K562 (cell line): ENCODE measurements around the gene PBRM1. TPM values are rescaled to one million over a fixed set of nuclear protein-coding genes. Genes with fewer than 3 reads are reported as not detected.

Experiments
- MGA ChIP-seq: fragments of 450-650 bp; IDR thresholded peaks from 2 replicates; pipeline ENCODE4 v1.6.1; 2016; ENCODE audit warnings: mild to moderate bottlenecking, moderate library complexity
- NR0B1 ChIP-seq: fragments of 450-650 bp; IDR thresholded peaks from one replicate; pipeline ENCODE4 v1.6.1; 2018; ENCODE audit warnings: mild to moderate bottlenecking, moderate library complexity; ENCODE audit not compliant: partially characterized antibody
- THAP7 ChIP-seq: fragments of 250-450 bp; sonication (Bioruptor Pico); IDR thresholded peaks from 2 replicates; pipeline ENCODE4 v1.5.0; 2021
- polyA plus RNA-seq, 8 experiments: library from polyadenylated mRNA; depleted of rRNA in 4 of 8; stranded (reverse) in 5 of 8; unstranded in 3 of 8; fragments of >200 nt; fragmentation: Nextera tagmentation in 2 of 8; fragmentation: Illumina TruSeq in 1 of 8; extraction: Ambion mirVana in 2 of 8; extraction: Trizol in 1 of 8; gene quantifications; 2 replicates each; pipeline versions ENCODE4 v1.2.1 to v1.2.3, GENCODE V29; 2011 to 2014; ENCODE audit warnings: inconsistent platforms in 1 of 8, missing spikeins in 1 of 8
- total RNA-seq, 7 experiments: library from RNA; depleted of rRNA in 6 of 7; stranded (reverse); fragments of >200 nt in 6 of 7; fragmentation: Illumina TruSeq in 2 of 7; extraction: Trizol in 2 of 7; gene quantifications; 2 replicates each; pipeline versions ENCODE4 v1.2.1 to v1.2.3, GENCODE V29; 2011 to 2021; ENCODE audit warnings: low replicate concordance in 1 of 7

PBRM1 gene
- total and polyA plus RNA-seq, 9 of the 15 experiments (the other 6 are each of a cell fraction or from before 2014, with no cell fraction given): 3.9 to 31.8 (median 19.0) TPM

GRCh38 chr3:52495777-52496602 lies 189.7 kb downstream of the PBRM1 start (continued):
- TF ChIP-seq MGA: no peak
- no peak for TF ChIP-seq THAP7 (CRISPR knock-in tag)
- no peak for TF ChIP-seq NR0B1
